ENCODE results near the gene RIIAD1. TPM values are rescaled to one million over a fixed set of nuclear protein-coding genes. Genes with fewer than 3 reads are reported as not detected.

RIIAD1 gene
- total and polyA plus RNA-seq, 2 donors (not counting 3 experiments of a cell fraction or from before 2014, with no cell fraction given), result not detected

DNA sequence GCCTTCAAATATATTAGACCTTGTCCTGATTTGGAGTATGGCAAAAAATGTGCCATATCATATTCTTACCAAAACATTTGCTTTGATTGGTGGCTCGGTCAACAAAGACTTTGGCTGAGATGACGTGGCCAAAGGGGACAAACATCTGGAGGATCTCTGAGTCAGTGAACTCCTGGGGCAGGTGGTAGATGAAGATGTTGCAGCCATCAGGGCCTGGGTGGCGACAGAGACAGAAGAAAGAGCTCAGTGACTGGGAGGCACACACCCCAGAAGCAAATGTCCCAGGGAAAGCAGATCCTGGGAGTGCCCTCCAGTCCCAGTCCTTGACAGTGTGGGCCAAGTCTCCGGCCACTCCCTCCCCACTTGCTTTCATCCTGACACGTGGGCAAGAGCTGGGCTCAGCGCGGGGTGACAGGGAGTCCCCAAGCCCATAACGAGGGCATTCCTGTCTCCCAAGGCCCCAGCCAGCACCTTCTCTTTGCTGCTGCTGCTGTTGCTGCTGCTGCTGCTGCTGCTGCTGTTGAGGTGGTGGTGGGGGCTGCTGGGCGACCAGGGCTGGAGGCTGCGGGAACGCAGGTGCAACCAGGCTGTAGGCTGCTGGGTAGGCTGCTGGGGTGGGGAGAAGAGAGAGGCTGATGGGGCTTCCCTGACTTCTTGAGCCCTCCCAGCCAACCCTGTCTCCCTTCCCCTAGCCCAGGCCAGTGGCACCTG lies 15.4 kb upstream of the RIIAD1 start:
- FAIRE-seq (no peak), DNase-seq (ENCODE audit: low read depth, low spot score) (no peak)
- Histone ChIP-seq H3K4me1 (ENCODE audit: control insufficient read depth, extremely low read depth, insufficient read depth, low read length) (peaks cover 13% of the 10 kb centered on the region), H3K36me3 (ENCODE audit: control insufficient read depth in 2 of 2, extremely low read depth in 1 of 2, insufficient read depth in 2 of 2, low read length in 2 of 2) (peaks cover 0 to 4% of the 10 kb centered on the region in 2 experiments), H3K9me1 (replicated peaks; ENCODE audit: control insufficient read depth, extremely low read depth, insufficient read depth, low read length) (no peaks in the 10 kb centered on the region), H3K27ac (ENCODE audit: insufficient read depth, low read depth, low read length) (no peak overlapping the region), H2AFZ (ENCODE audit: low read depth, low read length) (no peak overlapping the region), H4K20me1 (replicated peaks; ENCODE audit: control insufficient read depth, extremely low read depth, insufficient read depth, low read length) (no peaks in the 10 kb centered on the region), H3K79me2 (ENCODE audit: control insufficient read depth, insufficient read depth, low read length) (no peaks in the 10 kb centered on the region), H3K4me2 (ENCODE audit: insufficient read depth, low read length) (no peak overlapping the region), H3K4me3 (replicated peaks in 1 of 3; ENCODE audit: insufficient read depth in 1 of 3, low read depth in 1 of 3, low read length in 3 of 3) (no peak overlapping the region), H3K27me3 (ENCODE audit: control insufficient read depth in 2 of 2, insufficient read depth in 2 of 2, low read length in 2 of 2) (no peaks in the 10 kb centered on the region), H3K9ac (replicated peaks; ENCODE audit: extremely low read depth, insufficient read depth, low read length) (no peak overlapping the region), H3K9me3 (replicated peaks; ENCODE audit: control insufficient read depth, insufficient read depth, low read length) (no peaks in the 10 kb centered on the region)
- TF ChIP-seq POLR2AphosphoS5 (IDR thresholded peaks at IDR 0.05; ENCODE audit: insufficient read depth, low read depth, low read length) (no peak), JUN (IDR thresholded peaks at IDR 0.05; ENCODE audit: borderline replicate concordance, insufficient read depth, insufficient read length, low read depth) (no peak), POLR2A (IDR thresholded peaks at IDR 0.05; ENCODE audit: low read depth, low read length) (no peak)
- TF ChIP-seq, protein P1, sequence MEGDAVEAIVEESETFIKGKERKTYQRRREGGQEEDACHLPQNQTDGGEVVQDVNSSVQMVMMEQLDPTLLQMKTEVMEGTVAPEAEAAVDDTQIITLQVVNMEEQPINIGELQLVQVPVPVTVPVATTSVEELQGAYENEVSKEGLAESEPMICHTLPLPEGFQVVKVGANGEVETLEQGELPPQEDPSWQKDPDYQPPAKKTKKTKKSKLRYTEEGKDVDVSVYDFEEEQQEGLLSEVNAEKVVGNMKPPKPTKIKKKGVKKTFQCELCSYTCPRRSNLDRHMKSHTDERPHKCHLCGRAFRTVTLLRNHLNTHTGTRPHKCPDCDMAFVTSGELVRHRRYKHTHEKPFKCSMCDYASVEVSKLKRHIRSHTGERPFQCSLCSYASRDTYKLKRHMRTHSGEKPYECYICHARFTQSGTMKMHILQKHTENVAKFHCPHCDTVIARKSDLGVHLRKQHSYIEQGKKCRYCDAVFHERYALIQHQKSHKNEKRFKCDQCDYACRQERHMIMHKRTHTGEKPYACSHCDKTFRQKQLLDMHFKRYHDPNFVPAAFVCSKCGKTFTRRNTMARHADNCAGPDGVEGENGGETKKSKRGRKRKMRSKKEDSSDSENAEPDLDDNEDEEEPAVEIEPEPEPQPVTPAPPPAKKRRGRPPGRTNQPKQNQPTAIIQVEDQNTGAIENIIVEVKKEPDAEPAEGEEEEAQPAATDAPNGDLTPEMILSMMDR (IDR thresholded peaks at IDR 0.05; ENCODE audit: extremely low read depth in 1 of 2, insufficient read depth in 1 of 2, low read depth in 1 of 2, low read length in 2 of 2), result no peak
- TF ChIP-seq, protein P2, sequence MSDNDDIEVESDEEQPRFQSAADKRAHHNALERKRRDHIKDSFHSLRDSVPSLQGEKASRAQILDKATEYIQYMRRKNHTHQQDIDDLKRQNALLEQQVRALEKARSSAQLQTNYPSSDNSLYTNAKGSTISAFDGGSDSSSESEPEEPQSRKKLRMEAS (IDR thresholded peaks at IDR 0.05; ENCODE audit: insufficient read depth, insufficient read length), result no peak
- dilution Hi-C loops (cut with MboI; ENCODE audit: extremely low pct_ligation_motif_present, low sequenced_read_pairs) (no loop called here), intact Hi-C loops (cut with micrococcal nuclease) (no loop called here)
- ChIA-PET CTCF (no interaction called here), POLR2A (no interaction called here)
- no TSS peak for BruUV-seq (replicated peaks)
